Inflammatory macrophage treated with lipopolysaccharide for 4 hours (primary cell): Measurements from ENCODE around the gene B3GALT4.
"Not testable (repeated sequence)": the region's sequence is repeated elsewhere in the genome, so short reads cannot be mapped to it uniquely, and the experiment has no call there.

Source experiments
- DNase-seq: peaks from one replicate; pipeline ENCODE4 v3.0.0-alpha.2; 2020

The B3GALT4 gene

GRCh38 chr6:33276864-33277662, at the start of gene B3GALT4:
B3GALT4 (plus strand) TSS chr6:33277123; CDS start chr6:33277420, 297 bp downstream.
- peak; percentile 71 for DNase-seq

DNA sequence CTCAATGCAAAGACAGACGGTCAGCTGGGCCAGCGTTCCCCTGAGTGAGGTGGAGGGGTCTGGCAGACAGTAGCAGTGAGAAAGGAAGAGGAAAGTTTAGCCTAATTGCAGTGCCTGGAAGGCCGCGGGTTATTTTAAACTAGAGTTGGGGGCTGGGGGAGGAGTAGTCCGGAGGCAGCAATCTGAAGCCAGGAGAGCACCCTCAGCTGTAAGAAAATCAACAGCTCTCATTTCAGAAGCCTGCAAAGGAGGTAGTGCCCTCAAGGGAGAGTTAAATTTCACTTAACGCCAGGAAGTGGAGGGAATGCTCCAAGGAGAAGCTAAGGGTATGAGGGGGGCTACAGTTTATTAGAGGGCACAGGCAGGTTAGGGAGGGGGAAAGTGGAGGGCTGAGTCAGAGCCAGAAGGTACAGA, 41.7 kb upstream of the B3GALT4 start:
- no peak for DNase-seq

- no peak for DNase-seq
These were observed 40.6 kb upstream of the B3GALT4 start for GRCh38 chr6:33236328-33236727.

DNA sequence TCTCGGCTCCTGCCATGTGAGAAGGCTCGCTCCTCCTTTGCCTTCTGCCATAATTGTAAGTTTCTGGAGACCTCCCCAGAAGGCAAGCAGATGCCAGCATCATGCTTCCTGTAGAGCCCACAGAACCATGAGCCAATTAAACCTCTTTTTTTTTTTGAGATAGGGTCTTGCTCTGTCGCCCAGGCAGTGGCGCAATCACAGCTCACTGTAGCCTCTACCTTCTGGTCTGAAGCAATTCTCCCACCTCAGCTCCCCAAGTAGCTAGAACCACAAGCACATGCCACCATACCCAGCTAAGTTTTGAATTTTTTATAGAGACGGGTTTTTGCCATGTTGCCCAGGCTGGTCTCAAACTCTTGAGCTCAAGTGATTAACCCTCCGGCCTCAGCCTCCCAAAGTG, 40.1 kb upstream of the B3GALT4 start:
- no peak for DNase-seq

GRCh38 chr6:33237741-33238140, 39.2 kb upstream of the B3GALT4 start:
- no peak for DNase-seq

GRCh38 chr6:33241968-33242367, 35.0 kb upstream of the B3GALT4 start:
- no peak for DNase-seq

DNA sequence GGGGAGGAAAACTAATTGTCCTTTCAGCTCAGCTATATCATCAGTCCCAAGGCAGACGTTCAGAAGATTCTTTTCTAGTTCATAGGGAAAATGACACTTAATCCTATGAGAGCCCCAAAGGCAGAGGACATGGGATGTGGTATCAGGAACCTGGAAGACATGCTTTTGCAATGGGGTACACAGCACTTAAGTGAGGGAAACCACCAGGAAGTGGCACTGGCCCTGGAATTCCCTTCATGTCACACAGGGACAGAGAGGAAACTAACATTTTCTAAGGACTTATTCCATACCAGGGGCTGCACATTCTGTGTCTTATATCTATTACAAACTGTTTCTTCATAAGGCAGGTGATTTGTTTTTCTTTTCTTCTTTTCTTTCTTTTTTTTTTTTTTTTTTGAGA, 33.4 kb upstream of the B3GALT4 start:
- DNase-seq: peak; percentile 14

DNA sequence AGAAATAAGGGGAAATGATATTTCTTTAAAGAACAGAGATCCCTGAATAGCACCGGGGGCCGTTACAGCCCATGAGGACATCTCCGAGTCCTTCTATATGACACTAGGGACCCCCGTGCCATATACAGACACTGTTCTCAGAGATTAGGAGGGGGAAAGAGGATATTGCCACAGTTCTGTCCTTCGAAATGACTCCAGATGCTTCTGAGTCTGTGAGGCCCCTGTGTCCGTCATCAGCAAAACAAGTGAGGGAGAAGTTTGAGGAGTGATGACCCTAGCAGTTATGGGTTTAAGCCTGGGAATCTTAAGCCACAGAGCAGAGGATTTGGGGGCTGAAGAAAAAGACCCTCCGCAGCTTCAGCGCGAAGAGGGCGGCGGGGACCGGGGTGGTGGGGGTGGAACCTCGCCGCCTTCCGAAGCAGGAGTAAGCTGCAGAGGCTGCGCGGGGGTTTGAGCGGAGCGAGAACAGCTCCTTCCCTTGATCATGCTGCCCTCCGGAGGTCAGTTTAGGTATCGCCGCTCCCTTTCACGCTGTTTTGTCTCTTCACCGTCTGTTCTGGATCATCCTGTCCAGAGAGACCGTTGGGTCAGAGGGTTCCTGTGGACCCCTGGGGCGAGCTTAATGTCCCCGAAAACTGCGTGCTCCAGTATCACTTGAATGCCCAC, 28.8 kb upstream of the B3GALT4 start:
- DNase-seq: peak; percentile 81

GRCh38 chr6:33248643-33248931, 28.3 kb upstream of the B3GALT4 start:
- peak; percentile 44 for DNase-seq

- DNase-seq: peak; percentile 99
These were observed 27.8 kb upstream of the B3GALT4 start for GRCh38 chr6:33248932-33249731.

- DNase-seq: peak; percentile 8
These were observed 26.9 kb upstream of the B3GALT4 start for GRCh38 chr6:33249732-33250630.

DNA sequence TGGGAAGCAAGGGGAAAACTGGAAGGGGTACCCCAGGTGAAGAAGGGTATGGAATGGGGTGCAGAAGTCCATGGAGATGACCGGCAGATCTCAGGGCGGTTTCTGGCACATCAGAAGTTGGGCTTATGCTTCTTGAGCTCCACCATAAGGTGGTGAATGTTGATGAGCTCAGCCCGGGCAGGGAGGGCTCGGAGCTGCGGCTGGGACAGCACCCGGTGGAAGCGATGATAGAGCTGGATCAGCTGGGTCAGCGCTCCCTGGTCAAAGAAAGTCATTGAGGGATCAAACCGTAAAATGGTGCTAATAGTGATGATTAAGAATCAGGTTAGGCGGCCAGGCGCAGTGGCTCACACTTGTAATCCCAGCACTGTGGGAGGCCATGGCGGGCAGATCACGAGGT, 26.2 kb upstream of the B3GALT4 start:
- DNase-seq: no peak

GRCh38 chr6:33251395-33252012, 25.4 kb upstream of the B3GALT4 start:
- no peak for DNase-seq

- DNase-seq: peak; percentile 48
These were observed 24.2 kb upstream of the B3GALT4 start for GRCh38 chr6:33252759-33253158.

DNA sequence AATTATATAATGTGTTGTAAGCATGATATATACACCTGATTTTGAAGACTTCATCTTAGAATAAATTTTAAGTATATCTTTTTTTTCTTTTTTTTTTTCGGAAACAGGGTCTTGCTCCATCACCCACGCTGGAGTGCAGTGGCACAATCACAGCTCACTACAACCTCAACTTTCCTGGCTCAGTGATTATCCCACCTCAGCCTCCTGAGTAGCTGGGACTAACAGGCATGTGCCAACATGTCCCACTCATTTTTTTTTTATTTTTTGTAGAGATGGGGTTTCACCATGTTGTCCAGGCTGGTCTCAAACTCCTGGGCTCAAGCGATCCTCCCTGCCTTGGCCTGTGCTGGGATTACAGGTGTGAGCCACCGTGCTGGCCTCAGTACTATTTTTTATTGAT, 22.3 kb upstream of the B3GALT4 start:
- no peak for DNase-seq

- DNase-seq: no peak
These were observed 17.9 kb upstream of the B3GALT4 start for GRCh38 chr6:33259032-33259431.

DNA sequence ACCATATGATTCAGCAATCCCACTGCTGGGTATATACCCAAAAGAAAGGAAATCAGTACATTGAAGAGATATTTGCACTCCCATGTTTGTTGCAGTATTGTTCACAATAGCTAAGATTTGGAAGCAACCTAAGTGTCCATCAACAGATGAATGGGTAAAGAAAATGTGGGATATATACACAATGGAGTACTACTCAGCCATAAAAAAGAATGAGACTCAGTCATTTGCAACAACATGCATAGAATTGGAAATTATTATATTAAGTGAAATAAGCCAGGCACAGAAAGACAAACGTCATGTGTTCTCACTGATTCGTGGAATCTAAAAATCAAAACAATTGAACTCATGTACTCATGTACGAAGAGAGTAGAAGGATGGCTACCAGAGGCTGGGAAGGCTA, 14.4 kb upstream of the B3GALT4 start:
- DNase-seq: not testable (repeated sequence)

- no peak for DNase-seq
These were observed 12.9 kb upstream of the B3GALT4 start for GRCh38 chr6:33264015-33264414.

DNA sequence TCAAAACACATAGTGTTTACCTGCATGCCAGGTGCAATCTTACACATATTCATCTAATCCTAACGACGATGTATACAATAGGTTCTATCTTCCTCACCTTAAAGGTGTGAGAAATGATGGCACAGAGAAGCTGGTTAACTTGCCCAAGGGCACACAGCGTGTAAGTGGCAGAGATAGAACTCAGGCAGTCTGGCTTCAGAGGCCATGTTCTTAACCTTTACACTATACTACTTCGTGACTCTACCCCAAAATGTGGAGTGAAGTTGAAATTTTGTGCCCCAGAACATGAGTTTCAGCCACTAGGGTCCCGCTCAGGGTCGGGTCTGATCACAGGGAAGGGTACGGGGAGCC, 5.8 kb upstream of the B3GALT4 start:
- DNase-seq: no peak

DNA sequence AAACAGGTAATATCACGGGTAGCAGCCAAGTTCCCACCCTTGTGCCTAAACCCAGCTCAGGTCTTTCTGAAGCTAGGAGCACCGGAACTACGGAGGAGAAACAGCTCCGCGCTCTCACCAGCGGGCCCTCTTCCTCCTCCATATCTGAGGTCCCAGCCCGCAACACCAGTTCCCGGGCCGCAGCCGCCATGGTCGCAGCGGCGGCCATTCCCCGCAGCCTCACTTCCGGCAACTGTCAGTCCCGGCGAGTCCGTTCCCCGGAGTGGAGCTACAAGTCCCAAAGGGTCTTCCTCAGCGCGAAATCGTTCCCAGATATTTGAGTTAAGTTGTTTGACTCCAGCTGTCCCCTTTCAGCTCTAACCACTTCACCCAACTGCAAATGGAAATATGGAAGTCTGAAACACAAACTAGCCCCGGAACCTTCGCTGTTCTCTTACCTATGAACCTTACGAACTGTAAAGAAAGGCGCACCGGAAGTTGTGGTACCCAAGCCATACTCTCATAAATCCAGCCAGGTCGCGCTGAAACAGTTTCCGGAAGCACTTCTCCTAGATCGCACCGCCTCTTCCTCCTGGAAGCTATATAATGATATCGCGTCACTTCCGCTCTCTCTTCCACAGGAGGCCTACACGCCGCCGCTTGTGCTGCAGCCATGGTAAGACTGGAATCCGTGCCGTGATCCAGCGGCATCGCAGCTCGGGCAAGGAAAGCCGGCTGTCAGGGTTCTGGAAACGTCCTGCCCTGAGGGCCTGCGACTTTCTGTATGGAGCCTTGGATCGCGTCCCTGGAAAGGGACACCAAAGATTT, 5.3 kb upstream of the B3GALT4 start, which contains the start of the genes RPS18 and VPS52:
TSS of gene RPS18 (plus strand) at position 608 of the 807 bp plus-strand sequence. CDS start at position 653, 45 bp downstream.
TSS of gene VPS52 (minus strand) at position 409 of the 807 bp plus-strand sequence. CDS start at position 208, 201 bp downstream.
- DNase-seq: peak; percentile 99
